Stimulated activated CD4-positive, alpha-beta T cell treated with anti-CD3 and anti-CD28 coated beads, Interleukin-1b, Interleukin-23, amount 100 ng/mL, for 48 hours (primary cell): Measurements from ENCODE around the gene BRSK2.

ENCODE experiments used
- DNase-seq: peaks from one replicate; pipeline ENCODE4 v3.0.0-alpha.2; 2020

Gene BRSK2

DNA sequence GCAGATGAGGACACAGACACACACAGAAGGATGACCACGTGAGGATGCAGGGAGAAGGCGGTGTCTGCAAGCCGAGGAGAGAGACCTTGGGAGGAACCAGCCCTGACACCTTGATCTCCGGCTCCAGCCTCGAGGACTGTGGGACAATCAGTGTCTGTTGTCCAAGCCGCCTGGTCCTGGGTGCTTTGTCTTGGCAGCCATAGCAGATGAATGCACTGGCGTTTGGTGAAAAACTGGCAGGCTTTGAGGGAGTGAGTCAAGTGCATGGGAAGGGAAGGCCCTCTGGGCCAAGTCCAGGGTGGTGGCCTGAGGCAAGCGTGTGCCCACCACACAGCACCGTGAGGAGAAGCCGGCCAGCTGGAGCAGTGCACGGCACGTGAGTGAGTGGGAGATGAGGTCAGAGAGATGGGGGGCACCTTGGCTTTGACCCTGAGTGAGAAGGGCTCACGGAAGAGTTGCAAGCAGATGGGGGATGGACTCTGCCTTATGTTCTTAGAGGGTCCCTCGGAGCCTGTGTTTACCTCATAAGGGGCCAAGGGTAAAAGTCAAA, 12.4 kb upstream of the BRSK2 start:
- no peak for DNase-seq

- no peak for DNase-seq
These were observed 7.8 kb upstream of the BRSK2 start for GRCh38 chr11:1381793-1382425.

- DNase-seq: no peak
These were observed 7.3 kb upstream of the BRSK2 start for GRCh38 chr11:1382429-1382828.

DNA sequence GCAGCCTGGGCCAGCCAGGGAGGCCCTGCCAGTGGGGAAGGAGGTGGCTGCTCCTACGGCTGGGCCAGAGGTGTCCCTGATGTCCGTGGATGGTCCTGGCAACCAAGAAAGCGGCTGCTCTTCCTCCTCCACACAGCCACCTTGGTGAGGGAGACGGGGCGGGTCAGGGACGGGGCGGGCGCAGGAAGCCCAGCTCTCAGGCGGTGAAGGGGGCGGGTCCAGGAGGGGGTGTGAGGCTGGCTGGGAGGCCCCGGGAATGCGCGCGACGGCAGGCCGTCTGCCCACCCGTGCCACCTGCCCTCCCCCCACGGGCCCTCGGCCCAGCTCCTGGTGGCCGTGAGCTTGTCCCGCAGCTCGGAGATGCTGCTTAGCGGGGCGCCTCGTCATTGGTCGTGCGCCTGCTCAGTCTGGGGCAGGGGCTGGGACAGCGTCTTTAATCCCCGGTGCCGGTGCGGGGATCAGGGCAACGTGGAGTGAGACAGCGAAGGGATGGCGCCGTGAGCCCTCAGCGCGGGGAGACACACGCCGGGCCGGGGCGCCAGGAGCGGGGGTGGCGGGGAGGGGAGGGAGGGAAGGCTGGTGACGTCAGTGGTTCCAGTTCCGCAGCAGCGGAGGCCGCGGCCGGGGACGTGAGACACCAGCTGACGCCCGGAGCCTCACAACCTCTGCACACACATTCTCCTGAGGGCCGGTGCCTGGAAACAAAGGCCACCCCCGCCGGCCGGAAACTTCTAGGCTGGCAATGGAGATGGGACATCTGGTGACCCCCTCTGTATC, 6.7 kb upstream of the BRSK2 start:
- peak; percentile 81 for DNase-seq

DNA sequence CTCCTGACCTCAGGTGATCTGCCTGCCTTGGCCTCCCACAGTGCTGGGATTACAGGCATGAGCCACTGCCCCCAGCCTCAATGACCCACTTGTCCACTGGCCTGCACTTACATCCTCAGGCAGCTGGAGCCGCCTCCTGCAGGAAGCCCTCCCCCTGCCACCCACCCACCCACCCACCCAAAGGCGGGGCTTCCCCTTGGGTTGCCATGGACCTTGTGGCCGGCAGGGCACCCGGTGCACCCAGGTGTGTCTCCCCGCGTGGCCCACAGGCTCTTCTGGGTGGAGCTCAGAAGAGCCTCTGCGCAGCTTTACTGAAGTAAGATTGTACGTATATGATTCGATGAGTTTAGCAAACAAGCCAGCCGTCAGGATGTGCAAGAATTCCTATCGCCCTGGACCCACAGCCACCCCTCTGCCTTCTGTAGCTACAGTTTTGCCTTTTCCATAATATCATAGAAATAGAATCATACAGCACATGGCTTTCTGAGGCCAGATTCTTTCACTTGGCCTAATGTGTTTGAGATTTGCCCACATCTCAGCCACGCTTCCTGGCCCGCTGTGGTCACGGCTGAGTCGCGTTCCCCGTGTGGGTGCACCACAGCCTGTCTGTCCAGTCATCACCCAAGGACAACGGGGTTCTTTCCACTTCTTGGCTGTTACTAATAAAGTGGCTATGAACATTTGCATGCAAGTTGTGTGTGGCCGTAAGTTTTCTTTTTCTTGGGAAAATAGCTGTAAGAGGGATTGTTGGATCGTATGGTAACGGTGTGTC, 5.3 kb upstream of the BRSK2 start:
- peak; percentile 43 for DNase-seq

- DNase-seq: no peak
These were observed 2.2 kb upstream of the BRSK2 start for GRCh38 chr11:1387521-1387920.

DNA sequence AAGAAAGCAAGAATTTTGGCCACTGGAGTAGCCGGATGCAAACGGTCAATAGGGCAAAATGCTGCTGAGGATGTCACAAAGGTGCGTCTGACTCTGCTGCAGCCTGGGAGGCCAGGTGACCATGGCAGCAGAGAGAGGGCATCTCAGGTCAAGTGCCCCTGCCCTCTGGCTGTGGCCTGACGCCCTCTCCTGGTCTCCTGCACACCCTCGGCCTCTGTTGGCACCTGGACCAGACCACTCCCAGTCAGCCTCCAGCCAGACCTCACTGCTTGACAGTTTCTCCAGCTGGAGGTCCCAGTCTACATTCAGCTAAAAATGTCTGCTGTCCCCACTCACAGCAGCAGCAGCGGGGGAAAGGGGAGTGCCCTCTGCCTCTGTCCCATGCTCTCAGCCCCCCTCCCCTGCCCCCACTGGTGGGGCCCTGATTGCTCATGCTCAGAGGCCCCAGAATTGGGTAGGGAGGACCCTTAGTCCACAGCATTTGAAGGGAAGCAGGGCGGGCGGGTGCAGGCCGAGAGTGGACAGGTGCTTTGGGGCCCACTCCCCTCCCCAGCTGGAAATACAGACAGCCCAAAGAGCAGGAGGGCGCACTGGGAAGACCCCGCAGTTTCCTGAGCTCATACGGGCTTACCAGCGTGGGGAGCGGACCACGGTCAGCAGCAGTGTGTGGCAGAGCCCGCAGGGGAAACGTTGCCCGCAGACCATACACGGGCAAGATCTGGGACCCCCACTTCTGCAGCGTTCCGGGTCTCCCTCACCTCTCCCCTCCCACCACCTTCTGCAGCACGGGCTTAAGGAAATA, 1.6 kb upstream of the BRSK2 start:
- DNase-seq: no peak

DNA sequence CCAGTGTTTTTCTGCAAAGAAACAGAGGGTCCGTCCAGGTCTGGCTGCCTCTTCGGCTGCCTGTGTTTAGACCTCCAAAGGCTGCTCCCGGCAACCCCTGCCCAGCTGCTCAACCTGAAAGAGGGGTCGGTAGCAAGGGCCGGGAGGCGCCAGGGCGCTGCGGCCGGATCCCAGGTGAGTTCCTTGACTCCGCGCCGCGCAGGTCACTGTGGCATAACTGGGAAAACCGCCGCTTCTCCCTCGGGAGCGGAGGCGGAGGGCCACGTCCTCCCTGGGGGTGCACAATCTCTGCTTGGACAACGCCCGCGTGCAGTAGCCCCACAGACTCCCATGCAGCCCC, 1.0 kb upstream of the BRSK2 start:
- no peak for DNase-seq

- peak; percentile 97 for DNase-seq
These were observed 417 bp upstream of the BRSK2 start for GRCh38 chr11:1389103-1389931.

GRCh38 chr11:1390569-1391164, 933 bp downstream of the BRSK2 start:
- no peak for DNase-seq

DNA sequence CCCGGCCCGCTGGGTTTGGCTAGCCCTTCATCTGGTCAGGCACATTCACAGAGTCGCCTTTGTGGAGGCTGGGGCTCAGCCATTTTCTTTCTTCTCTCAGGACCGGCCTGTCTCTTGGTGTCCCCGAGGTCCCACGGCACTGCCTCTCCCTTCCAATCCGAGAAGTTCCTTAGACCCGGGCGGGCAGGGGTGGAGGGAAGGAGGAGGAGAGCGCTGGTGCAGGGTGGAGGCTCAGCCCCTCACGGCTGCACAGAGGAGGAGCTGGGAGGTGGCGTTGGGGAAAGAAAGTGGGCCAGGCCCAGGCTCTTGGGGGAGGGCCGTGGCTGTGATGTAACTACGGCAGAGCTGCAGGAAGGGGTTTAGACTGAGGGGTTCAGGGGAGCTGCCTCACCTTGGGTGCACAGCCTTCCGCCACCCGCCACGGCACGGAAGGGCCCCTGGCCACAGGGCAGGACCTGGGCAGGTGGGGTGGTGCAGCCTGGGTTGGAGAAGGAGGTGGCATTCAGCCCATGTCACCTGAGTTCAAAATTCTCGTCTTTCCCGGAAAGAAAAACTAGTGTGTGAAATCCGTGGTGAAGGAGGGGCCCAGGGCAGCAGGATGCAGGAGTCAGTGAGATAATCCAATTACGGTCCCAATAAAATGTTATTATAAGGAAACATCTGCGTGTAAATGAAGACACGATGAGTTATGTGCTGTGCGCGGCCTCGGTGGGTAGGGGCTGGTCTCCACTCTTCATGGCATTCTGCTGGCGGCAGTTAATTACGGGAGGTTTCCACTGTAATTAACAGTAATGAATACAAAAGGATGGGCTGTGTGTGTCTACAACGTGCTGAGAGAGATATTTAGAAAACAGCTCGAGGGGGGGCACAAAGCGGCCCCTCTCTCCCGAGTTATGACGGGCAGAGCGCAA, 1.7 kb downstream of the BRSK2 start:
- no peak for DNase-seq

DNA sequence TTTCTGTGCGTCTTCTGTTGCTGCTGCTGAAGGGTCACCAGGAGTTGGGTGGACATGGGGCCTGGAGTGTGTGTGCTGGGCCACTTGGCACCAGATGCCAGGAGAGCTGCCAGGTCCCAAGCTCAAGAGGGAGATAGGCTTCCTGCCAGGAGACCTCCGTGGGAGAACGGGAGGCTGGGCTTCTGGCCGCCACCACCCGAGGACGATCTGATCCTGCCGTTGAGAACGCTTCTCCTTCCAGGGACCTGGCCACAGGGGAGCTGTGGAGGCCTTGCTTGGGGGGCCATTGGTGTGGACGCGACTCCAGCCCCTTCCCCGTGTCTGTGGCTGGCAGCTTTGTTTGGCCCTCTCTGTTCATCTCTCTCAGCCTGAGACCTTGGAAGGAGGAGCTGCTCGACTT, 2.4 kb downstream of the BRSK2 start:
- no peak for DNase-seq

DNA sequence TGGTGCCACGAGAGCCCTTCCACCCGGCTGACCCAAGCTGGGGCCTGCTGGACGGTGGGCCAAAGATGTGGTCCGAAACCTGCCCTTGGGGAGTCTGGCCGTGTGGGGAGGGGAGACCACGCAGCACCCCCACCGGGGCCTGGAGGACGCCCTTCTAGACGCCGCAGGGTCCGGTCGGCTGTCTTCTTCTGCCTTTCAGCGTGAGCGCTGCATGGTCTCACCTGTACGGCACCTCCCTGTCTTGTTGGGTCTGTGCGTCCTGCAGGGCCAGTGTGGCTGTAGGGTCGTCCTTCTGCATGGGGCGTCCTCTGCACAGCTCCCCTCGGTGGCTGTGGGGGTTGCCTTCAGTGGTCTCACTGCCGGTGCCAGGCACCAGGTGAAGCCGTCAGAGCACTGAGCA, 2.8 kb downstream of the BRSK2 start:
- no peak for DNase-seq

- DNase-seq: no peak
These were observed 3.4 kb downstream of the BRSK2 start for GRCh38 chr11:1393038-1393710.

GRCh38 chr11:1394936-1395772, 5.4 kb downstream of the BRSK2 start:
- no peak for DNase-seq

DNA sequence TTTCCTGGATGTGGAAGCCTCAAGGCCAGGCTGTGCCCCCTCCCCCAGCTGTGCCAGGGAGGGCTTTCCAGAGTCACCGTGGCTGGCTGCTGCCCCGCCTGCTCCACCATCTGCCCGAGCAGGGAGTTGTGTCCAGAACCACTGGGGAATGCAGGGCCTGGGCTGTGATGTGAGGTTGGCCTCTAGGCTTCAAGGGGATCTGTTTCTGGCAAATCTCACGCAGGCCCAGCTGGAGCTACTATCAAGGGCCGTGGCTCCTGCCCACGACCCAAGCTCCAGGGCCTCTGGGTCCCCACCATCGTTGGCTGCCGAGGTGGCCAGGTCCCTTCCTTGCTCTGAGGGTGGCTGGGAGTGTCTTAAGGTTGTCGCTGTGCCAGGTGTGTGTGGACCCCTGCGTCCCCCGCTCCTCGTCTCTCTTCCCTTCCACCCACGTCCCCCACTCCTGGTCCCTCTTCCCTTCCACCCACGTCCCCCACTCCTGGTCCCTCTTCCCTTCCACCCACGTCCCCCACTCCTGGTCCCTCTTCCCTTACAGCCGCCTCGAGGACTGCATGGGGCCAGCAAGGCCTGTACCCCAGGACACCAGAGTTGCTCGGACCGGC, 6.1 kb downstream of the BRSK2 start:
- DNase-seq: no peak

DNA sequence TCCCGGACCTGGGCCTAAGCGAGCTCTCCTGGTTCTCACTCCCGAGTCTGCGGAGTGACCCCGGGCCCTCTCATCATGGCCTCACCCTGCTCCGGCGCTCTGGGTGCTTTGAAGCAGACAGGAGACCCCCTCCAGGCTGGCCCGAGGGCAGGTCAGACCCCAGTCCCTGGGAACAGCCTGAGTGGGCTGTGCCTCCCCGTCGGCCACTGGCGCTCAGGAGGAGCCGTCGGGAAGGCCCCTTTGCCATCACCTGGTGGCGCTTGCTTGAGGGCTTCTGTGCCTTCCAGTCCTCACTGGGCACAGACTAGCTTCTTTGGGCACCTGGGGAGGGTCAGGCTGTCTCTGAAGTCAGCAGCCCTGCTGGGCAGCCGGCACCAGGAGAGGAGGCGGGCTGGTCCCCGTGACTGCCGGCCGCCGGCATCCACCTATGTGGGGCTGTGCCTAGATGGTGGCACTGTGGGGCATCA, 6.7 kb downstream of the BRSK2 start:
- DNase-seq: no peak

DNA sequence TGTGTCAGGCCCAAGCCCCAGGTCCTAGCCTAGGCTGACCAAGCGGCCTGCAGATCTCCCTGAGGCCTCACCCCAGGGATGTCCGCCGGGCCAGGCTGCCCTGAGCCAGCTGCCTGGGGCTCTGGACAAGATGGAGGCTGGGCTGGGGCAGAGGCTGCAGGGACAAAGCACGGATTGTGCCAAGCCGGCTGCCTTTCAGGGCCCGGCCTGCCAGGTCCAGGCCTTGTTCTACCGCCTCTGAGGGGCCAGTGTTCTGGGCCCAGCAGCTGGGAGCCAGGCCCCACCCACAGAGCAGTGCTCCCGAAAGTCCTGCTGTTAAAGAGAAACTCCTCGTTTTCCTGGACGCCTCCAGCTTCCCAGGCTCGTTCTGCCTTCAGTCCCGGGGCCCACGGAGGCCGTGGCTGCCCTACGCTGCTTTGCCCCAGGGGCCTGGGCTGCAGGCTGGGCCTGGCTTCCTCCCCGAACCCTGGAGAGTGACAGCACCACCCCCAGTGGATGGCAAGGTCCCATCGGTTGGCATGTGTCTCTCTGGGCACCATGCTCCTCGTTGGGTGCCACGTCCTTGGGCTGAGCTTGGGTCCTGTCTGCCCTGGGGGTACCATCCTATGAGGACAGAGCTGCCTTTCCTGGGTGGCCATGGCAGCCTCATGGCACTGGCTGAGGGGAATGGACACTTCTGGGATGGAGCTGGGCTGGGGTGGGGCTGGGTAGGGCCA, 7.6 kb downstream of the BRSK2 start:
- no peak for DNase-seq
